Chondrocyte (in vitro differentiated cells): ENCODE results near the gene CCDC57. TPM values are rescaled to one million over a fixed set of nuclear protein-coding genes. Genes with fewer than 3 reads are reported as not detected.
"Not testable (repeated sequence)": the region's sequence is repeated elsewhere in the genome, so short reads cannot be mapped to it uniquely, and the experiment has no call there.

Experiments
- DNase-seq: peaks from one replicate; pipeline ENCODE4 v3.0.0; 2021; ENCODE audit warnings: mixed read lengths, low spot score
- H3K27ac Mint-ChIP-seq: one replicate; pipeline ENCODE4 v1.8.0; 2021; ENCODE audit warnings: mild to moderate bottlenecking, moderate library complexity, mixed read lengths; ENCODE audit not compliant: unreplicated experiment
- H3K27me3 Mint-ChIP-seq: 2 replicates; pipeline ENCODE4 v1.8.0; 2021; ENCODE audit warnings: low read depth, mixed read lengths
- H3K36me3 Mint-ChIP-seq: 2 replicates; pipeline ENCODE4 v1.8.0; 2021; ENCODE audit warnings: low read depth, mixed read lengths
- H3K4me1 Mint-ChIP-seq: 2 replicates; pipeline ENCODE4 v1.8.0; 2021; ENCODE audit warnings: low read depth, mild to moderate bottlenecking, mixed read lengths
- H3K4me3 Mint-ChIP-seq: one replicate; pipeline ENCODE4 v1.8.0; 2021; ENCODE audit warnings: mild to moderate bottlenecking, moderate library complexity, mixed read lengths; ENCODE audit not compliant: unreplicated experiment
- H3K9me3 Mint-ChIP-seq: 2 replicates; pipeline ENCODE4 v1.8.0; 2021; ENCODE audit warnings: low read depth, mixed read lengths
- total RNA-seq: library from RNA; stranded (reverse); gene quantifications from 3 replicates; pipeline ENCODE4 v1.2.1, GENCODE V29; 2021
- TF ChIP-seq, protein P1 (sequence below): fragments of 200-600 bp; sonication (generic); IDR thresholded peaks from 2 replicates; pipeline ENCODE4 v1.5.0; 2021; ENCODE audit warnings: antibody characterized with exemption, mild to moderate bottlenecking, moderate library complexity

CCDC57 gene
- total RNA-seq, 1 donor from 2014 or later, result 23.5 TPM

- TF ChIP-seq, protein P1, sequence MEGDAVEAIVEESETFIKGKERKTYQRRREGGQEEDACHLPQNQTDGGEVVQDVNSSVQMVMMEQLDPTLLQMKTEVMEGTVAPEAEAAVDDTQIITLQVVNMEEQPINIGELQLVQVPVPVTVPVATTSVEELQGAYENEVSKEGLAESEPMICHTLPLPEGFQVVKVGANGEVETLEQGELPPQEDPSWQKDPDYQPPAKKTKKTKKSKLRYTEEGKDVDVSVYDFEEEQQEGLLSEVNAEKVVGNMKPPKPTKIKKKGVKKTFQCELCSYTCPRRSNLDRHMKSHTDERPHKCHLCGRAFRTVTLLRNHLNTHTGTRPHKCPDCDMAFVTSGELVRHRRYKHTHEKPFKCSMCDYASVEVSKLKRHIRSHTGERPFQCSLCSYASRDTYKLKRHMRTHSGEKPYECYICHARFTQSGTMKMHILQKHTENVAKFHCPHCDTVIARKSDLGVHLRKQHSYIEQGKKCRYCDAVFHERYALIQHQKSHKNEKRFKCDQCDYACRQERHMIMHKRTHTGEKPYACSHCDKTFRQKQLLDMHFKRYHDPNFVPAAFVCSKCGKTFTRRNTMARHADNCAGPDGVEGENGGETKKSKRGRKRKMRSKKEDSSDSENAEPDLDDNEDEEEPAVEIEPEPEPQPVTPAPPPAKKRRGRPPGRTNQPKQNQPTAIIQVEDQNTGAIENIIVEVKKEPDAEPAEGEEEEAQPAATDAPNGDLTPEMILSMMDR, result no peak
- H3K4me1 Mint-ChIP-seq, result no peaks in the 10 kb centered on the region
- no peaks in the 10 kb centered on the region for H3K9me3 Mint-ChIP-seq
- H3K4me3 Mint-ChIP-seq, result no peak overlapping the region
- no peaks in the 10 kb centered on the region for H3K27me3 Mint-ChIP-seq
- peaks cover 2% of the 10 kb centered on the region for H3K36me3 Mint-ChIP-seq
- no peak overlapping the region for H3K27ac Mint-ChIP-seq
- no peak for DNase-seq
Observed at GRCh38 chr17:82148997-82149396, 63.6 kb downstream of the CCDC57 start.

- H3K9me3 Mint-ChIP-seq, result no peaks in the 10 kb centered on the region
- no peak overlapping the region for H3K4me3 Mint-ChIP-seq
- no peaks in the 10 kb centered on the region for H3K27me3 Mint-ChIP-seq
- H3K4me1 Mint-ChIP-seq, result no peaks in the 10 kb centered on the region
- DNase-seq, result no peak
- no peak overlapping the region for H3K27ac Mint-ChIP-seq
- TF ChIP-seq, protein P1, result no peak
- peaks cover 2% of the 10 kb centered on the region for H3K36me3 Mint-ChIP-seq
Observed at GRCh38 chr17:82148011-82148410, 64.6 kb downstream of the CCDC57 start.

DNA sequence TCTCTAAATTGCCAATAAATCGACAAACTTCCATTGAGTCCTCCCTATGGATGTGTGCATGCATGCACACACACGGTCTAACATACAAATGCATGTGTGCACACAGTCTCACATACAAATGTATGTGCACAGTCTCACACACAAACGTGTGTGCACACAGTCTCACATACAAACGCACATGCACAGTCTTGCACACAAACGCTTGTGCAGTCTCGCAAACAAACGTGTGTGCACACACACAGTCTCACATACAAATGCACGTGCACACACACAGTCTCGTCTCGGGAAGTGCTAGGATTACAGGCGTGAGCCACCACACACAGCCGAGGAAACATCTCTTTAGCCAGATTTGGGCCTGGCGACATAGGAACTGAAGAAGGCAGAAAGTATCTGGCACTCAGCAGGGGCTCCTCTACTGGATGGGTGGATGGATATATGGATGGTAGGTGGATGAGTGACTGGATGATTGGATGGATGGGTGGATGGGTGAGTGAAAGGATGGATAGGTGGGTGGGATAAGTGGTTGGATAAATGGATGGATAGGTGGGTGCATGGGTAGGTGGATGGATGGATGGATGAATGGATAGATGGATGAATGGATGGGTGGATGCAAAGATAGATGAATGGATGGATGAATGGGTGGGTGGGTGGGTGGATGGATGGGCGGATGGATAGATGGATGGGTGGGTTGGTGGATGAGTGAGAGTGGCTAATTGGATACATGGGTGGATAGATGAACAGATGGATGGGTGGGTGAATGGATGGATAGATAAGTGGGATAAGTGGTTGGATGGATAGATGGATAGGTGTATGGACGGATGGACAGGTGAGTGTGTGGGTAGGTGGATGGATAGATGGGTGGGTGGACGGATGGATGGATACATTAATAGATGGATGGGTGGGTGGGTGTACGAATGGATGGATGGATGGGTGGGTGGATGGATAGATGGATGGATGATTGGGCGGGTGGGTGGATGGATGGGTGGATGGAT, 65.7 kb downstream of the CCDC57 start:
- TF ChIP-seq, protein P1, result no peak
- Mint-ChIP-seq H3K4me3 (no peak overlapping the region), H3K4me1 (no peaks in the 10 kb centered on the region), H3K27ac (no peak overlapping the region), H3K36me3 (peaks cover 2% of the 10 kb centered on the region), H3K9me3 (no peaks in the 10 kb centered on the region), H3K27me3 (no peaks in the 10 kb centered on the region)
- no peak for DNase-seq

- Mint-ChIP-seq H3K27me3 (no peaks in the 10 kb centered on the region), H3K4me1 (no peaks in the 10 kb centered on the region), H3K9me3 (no peaks in the 10 kb centered on the region), H3K36me3 (peaks cover 2% of the 10 kb centered on the region), H3K27ac (no peak overlapping the region), H3K4me3 (no peak overlapping the region)
- TF ChIP-seq, protein P1, result no peak
- DNase-seq, result no peak
Observed at GRCh38 chr17:82145550-82146155, 67.0 kb downstream of the CCDC57 start.

DNA sequence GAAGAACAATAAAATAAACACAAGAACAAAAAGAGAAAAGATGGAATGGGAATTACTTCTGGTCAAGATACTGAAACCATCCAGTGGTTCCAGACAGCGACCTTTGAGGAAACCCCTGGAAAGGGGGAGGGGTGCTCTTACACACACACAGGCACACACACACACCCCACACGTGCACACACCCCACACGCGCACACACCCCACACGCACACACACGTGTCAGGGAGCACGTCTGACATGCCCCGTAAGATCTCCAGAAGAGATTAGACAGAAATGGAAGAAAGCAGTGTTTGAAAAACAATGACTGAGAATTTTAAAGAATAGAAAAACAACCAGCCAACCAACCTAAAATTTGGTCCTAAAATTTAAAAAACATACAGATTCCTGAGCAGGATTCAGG, 69.3 kb downstream of the CCDC57 start:
- no peak for DNase-seq
- H3K9me3 Mint-ChIP-seq, result no peaks in the 10 kb centered on the region
- H3K4me3 Mint-ChIP-seq, result no peak overlapping the region
- H3K27me3 Mint-ChIP-seq, result no peaks in the 10 kb centered on the region
- H3K4me1 Mint-ChIP-seq, result no peaks in the 10 kb centered on the region
- no peak overlapping the region for H3K27ac Mint-ChIP-seq
- TF ChIP-seq, protein P1, result no peak
- peaks cover 2% of the 10 kb centered on the region for H3K36me3 Mint-ChIP-seq

DNA sequence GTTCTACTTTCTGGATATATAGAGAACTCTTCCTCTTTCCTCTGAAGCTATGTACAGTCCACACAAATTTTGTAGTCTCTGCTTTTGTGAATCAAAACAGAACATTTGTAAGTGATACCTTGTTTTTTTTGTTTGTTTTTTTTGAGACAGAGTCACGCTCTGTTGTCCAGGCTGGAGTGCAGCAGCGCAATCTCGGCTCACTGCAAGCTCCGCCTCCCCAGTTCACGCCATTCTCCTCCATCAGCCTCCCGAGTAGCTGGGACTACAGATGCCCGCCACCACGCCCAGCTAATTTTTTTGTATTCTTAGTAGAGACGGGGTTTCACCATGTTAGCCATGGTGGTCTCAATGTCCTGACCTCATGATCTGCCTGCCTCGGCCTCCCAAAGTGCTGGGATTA, 72.7 kb downstream of the CCDC57 start:
- not testable (repeated sequence) for H3K4me3 Mint-ChIP-seq, H3K27me3 Mint-ChIP-seq, H3K27ac Mint-ChIP-seq, H3K9me3 Mint-ChIP-seq, H3K36me3 Mint-ChIP-seq, H3K4me1 Mint-ChIP-seq, DNase-seq
